D721Med (cell line): ENCODE results near the gene WDR38.

Experiments used
- DNase-seq: peaks from one replicate; pipeline ENCODE4 v3.0.0; 2011; ENCODE audit warnings: low spot score; ENCODE audit not compliant: insufficient read length
- FAIRE-seq: peaks from 2 replicates; lab custom pipeline; 2011; peaks lifted over from hg19 to GRCh38; lab: Jason Lieb, UNC
- CTCF ChIP-seq: IDR thresholded peaks from 2 replicates; pipeline ENCODE4 v1.5.1; 2012; ENCODE audit warnings: mild to moderate bottlenecking, control low read depth; ENCODE audit not compliant: insufficient read depth; ENCODE audit errors: missing control alignments

WDR38 gene

DNA sequence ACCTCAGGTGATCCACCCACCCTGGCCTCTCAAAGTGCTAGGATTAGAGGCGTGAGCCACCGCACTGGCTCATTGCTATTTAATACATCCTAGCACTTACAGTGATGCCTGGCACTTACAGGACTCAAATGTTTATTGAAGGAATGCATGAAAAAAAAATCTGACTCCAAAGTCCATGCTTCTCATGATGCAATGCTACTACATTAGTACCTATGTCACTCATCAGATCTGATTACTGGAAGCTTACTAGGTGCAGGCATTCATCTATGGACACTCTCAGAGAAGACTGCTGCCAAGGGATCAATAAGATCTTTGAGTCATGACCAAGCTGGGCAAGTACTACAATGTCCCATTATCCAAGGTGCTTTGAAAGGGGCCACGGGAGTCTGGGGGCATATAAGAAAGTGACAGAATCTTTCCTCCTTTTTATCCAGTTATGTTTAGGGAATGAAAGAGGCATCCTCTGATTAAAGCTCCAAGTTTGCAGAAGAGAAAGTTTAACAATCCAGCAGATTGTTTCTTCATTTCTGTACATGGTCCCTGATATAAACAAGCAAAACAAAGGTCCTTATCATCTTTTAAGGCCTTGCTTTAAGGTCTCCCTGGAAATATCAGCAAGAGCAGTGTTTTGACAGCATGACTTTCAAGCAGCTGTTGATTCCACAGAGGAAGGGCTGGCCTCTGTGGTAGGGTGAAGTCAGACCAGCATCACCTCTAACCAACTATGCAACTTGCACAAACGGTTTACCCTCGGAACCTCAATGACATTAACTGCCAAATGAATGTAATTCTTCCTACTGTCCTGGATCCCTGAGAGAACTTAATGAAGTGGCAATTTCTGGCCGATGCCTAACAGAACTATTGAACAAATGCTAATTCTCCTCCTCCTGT, 44.6 kb downstream of the WDR38 start:
- no peak for TF ChIP-seq CTCF
- no peak for FAIRE-seq
- DNase-seq = no peak

DNA sequence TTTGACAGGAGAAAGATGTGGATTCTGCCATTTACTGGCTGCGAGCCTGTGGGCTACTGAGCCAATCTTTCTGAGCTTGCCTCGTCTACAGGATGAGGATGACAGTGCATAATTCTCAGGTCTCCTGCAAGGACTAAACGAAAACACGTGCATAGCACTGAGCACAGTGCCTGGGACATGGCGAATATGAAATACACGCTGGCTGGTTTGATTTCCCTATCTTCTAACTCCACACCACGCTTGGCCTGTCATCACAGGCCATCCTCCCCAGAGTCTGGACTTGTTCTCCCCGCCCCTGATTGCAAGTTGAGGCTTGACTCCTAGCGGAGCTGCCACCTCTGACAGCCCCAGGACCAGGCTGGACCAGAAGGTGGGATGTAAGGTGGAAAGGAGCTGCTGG, 46.6 kb downstream of the WDR38 start:
- no peak for TF ChIP-seq CTCF
- FAIRE-seq = no peak

GRCh38 chr9:124906966-124907365, 53.7 kb downstream of the WDR38 start:
- no peak for DNase-seq
- TF ChIP-seq CTCF = no peak
- FAIRE-seq = no peak

More for the DNA sequence above, 46.6 kb downstream of the WDR38 start:
- no peak for DNase-seq
